GM21576 (cell line): ENCODE measurements around the gene ANAPC2.

Experiments used
- ATAC-seq: cut with Tn5 transposase; IDR thresholded peaks from one replicate; pipeline ENCODE4 v1.9.1; 2021; ENCODE audit warnings: mild to moderate bottlenecking, moderate library complexity; ENCODE audit not compliant: unreplicated experiment

The ANAPC2 gene

GRCh38 chr9:137193771-137194170, 5.4 kb upstream of the ANAPC2 start:
- ATAC-seq: no peak

- ATAC-seq: no peak
These were observed 4.5 kb upstream of the ANAPC2 start for GRCh38 chr9:137192859-137193258.

- no peak for ATAC-seq
These were observed 4.1 kb upstream of the ANAPC2 start for GRCh38 chr9:137192448-137192780.

- no peak for ATAC-seq
These were observed 3.5 kb upstream of the ANAPC2 start for GRCh38 chr9:137191691-137192447.

GRCh38 chr9:137191245-137191644, 2.9 kb upstream of the ANAPC2 start:
- no peak for ATAC-seq

GRCh38 chr9:137190315-137190856, 2.0 kb upstream of the ANAPC2 start:
- no peak for ATAC-seq

- no peak for ATAC-seq
These were observed 1.2 kb upstream of the ANAPC2 start for GRCh38 chr9:137189297-137190295.

- no peak for ATAC-seq
These were observed 272 bp downstream of the ANAPC2 start for GRCh38 chr9:137188086-137188489.

- no peak for ATAC-seq
These were observed 974 bp downstream of the ANAPC2 start for GRCh38 chr9:137187386-137187785.

GRCh38 chr9:137186385-137186784, 2.0 kb downstream of the ANAPC2 start:
- no peak for ATAC-seq

GRCh38 chr9:137185921-137186320, 2.4 kb downstream of the ANAPC2 start:
- ATAC-seq: no peak

GRCh38 chr9:137184881-137185660, 3.3 kb downstream of the ANAPC2 start:
- ATAC-seq: no peak

- no peak for ATAC-seq
These were observed 4.3 kb downstream of the ANAPC2 start for GRCh38 chr9:137183980-137184595.

GRCh38 chr9:137182836-137183235, 5.5 kb downstream of the ANAPC2 start:
- no peak for ATAC-seq

- no peak for ATAC-seq
These were observed 6.7 kb downstream of the ANAPC2 start for GRCh38 chr9:137181680-137182079.

GRCh38 chr9:137180491-137180890, 7.9 kb downstream of the ANAPC2 start:
- no peak for ATAC-seq

- no peak for ATAC-seq
These were observed 8.6 kb downstream of the ANAPC2 start for GRCh38 chr9:137179761-137180160.

- no peak for ATAC-seq
These were observed 9.3 kb downstream of the ANAPC2 start for GRCh38 chr9:137178939-137179630.

GRCh38 chr9:137178201-137178938, 10.0 kb downstream of the ANAPC2 start:
- no peak for ATAC-seq
